Choroid plexus epithelial cell (primary cell): ENCODE measurements around the gene FADD.
A peak's percentile ranks its signal among the peaks of the same experiment; 100 is the strongest.

Experiments
- DNase-seq: peaks from one replicate; pipeline ENCODE4 v3.0.0-alpha.2; 2010; ENCODE audit warnings: low read depth
- H3K4me3 ChIP-seq: 2 replicates; pipeline ENCODE4 v1.5.1; 2011; ENCODE audit warnings: low read depth, mild to moderate bottlenecking, control low read depth, low read length, moderate library complexity
- CTCF ChIP-seq: conservative IDR thresholded peaks from 2 replicates; pipeline ENCODE4 v1.5.1; 2011; ENCODE audit warnings: low read depth, mild to moderate bottlenecking, control low read depth, inconsistent platforms, low read length, moderate library complexity

FADD gene

GRCh38 chr11:70186936-70187335 is 16.2 kb upstream of the FADD start:
- no peak overlapping the region for H3K4me3 ChIP-seq
- no peak for DNase-seq
- no peak for TF ChIP-seq CTCF

- no peak overlapping the region for H3K4me3 ChIP-seq
- no peak for DNase-seq
- TF ChIP-seq CTCF: no peak
These were observed 15.3 kb upstream of the FADD start for GRCh38 chr11:70187771-70188170.

DNA sequence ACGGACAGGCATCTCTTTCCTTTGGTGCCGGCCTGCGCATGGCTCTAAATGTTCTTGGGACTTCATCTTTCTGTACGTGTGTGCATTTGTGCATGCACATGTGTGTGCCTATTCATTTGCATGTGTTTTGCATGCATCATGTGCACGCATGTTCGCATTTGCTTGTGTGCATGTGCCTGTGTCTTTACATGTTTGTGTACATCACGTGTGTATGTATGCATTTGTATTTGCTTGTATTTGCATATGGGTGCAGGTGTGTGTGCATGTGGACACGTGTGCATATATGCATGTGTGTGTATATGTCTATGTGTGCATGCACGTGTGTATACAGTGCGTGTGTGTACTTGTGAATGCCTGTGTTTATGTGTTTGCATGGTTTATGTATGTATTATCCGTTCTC is 13.5 kb upstream of the FADD start:
- no peak for TF ChIP-seq CTCF
- DNase-seq: no peak
- no peak overlapping the region for H3K4me3 ChIP-seq

GRCh38 chr11:70191495-70192140 is 11.5 kb upstream of the FADD start:
- no peak overlapping the region for H3K4me3 ChIP-seq
- TF ChIP-seq CTCF: peak; percentile 97
- DNase-seq: peak; percentile 68

- TF ChIP-seq CTCF: no peak
- no peak for DNase-seq
- H3K4me3 ChIP-seq: no peak overlapping the region
These were observed 10.3 kb upstream of the FADD start for GRCh38 chr11:70192666-70193410.

DNA sequence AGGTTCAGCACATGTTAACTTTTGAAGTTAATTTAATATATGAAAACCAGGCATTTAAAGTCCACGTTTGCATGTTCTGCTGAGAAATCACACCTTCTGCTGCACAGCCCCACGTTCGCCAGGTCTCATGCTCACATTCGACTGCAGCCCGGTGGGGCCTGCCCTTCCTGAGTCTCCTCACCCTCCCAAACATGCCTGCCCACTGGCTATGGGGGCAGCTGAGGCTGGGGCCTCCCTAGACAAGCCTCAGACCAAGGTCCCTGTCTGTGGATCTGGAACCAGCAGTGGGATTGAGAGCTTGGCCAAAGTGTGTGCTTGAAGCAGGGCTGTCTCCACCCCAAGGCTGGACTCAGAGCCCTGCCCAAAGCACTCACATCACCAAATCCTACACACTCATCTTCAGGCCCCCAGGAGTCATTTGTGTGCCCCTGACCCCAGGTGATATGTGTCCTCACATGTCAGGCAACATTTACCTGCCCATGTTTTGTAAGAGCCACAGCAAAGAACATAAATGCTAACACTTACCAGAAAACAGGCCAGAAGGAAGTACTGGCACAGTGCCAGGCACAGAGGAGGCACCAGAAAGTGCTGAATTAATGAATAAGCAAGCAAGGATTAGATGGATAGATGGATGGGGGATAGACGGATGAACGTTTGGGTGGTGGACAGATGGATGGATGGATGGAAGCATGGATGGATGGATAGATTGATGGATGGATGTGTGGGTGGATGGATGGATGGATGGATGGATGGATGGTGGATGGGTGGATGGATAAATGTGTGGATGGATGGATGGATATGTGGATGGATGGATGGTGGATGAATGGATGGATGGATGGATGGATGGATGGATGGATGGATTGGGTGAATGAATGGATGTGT is 9.4 kb upstream of the FADD start:
- TF ChIP-seq CTCF: no peak
- DNase-seq: no peak
- no peak overlapping the region for H3K4me3 ChIP-seq
